Nephron progenitor cell (in vitro differentiated cells): ENCODE measurements around the gene UNC93B1.
"Not testable (repeated sequence)": the region's sequence is repeated elsewhere in the genome, so short reads cannot be mapped to it uniquely, and the experiment has no call there.

Experiments used
- DNase-seq: peaks from one replicate; pipeline ENCODE4 v3.0.0; 2021
- H3K27ac Mint-ChIP-seq: 2 replicates; pipeline ENCODE4 v1.8.0; 2021; ENCODE audit warnings: mild to moderate bottlenecking, moderate library complexity, mixed read lengths
- H3K27me3 Mint-ChIP-seq: 2 replicates; pipeline ENCODE4 v1.8.0; 2021; ENCODE audit warnings: mild to moderate bottlenecking, low read depth, mixed read lengths; ENCODE audit not compliant: poor library complexity
- H3K36me3 Mint-ChIP-seq: 2 replicates; pipeline ENCODE4 v1.8.0; 2021; ENCODE audit warnings: low read depth, mixed read lengths
- H3K4me1 Mint-ChIP-seq: 2 replicates; pipeline ENCODE4 v1.8.0; 2021; ENCODE audit warnings: mixed read lengths
- H3K4me3 Mint-ChIP-seq: 2 replicates; pipeline ENCODE4 v1.8.0; 2021; ENCODE audit warnings: mild to moderate bottlenecking, moderate library complexity, mixed read lengths
- H3K9me3 Mint-ChIP-seq: 2 replicates; pipeline ENCODE4 v1.8.0; 2021; ENCODE audit warnings: mild to moderate bottlenecking, moderate library complexity, mixed read lengths
- TF ChIP-seq, protein P1 (sequence below): fragments of 200-600 bp; sonication (generic); IDR thresholded peaks from 2 replicates; pipeline ENCODE4 v1.5.0; 2021; ENCODE audit warnings: antibody characterized with exemption

Gene UNC93B1

GRCh38 chr11:67955461-67956007, 48.4 kb downstream of the UNC93B1 start:
- H3K4me3 Mint-ChIP-seq, result peak overlapping the region; percentile 83
- H3K36me3 Mint-ChIP-seq, H3K9me3 Mint-ChIP-seq, H3K4me1 Mint-ChIP-seq, H3K27ac Mint-ChIP-seq: not testable (repeated sequence)
- peaks cover 64% of the 10 kb centered on the region for H3K27me3 Mint-ChIP-seq
- DNase-seq, result peak; percentile 93
- TF ChIP-seq, protein P1, sequence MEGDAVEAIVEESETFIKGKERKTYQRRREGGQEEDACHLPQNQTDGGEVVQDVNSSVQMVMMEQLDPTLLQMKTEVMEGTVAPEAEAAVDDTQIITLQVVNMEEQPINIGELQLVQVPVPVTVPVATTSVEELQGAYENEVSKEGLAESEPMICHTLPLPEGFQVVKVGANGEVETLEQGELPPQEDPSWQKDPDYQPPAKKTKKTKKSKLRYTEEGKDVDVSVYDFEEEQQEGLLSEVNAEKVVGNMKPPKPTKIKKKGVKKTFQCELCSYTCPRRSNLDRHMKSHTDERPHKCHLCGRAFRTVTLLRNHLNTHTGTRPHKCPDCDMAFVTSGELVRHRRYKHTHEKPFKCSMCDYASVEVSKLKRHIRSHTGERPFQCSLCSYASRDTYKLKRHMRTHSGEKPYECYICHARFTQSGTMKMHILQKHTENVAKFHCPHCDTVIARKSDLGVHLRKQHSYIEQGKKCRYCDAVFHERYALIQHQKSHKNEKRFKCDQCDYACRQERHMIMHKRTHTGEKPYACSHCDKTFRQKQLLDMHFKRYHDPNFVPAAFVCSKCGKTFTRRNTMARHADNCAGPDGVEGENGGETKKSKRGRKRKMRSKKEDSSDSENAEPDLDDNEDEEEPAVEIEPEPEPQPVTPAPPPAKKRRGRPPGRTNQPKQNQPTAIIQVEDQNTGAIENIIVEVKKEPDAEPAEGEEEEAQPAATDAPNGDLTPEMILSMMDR, result peak; percentile 53

DNA sequence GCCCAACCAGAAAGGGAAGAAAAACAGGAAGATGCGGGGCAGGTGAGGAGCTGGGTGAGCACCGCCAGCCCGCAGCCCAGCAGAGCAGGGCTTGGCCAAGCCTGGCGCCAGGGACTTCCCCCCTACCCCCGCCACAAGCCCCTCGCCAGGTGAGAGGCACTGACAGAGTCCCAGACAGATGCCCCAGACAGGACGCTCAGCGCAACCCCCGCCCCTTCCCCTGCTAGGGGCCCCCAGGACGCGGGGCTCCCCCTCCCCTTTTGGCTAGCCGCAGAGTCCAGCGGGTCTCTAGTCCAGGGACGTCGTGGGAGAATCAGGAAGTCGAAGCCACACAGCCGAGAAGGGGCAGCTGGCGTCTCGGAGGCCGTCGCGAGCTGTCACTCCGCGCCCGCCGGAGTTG, 48.9 kb downstream of the UNC93B1 start:
- Mint-ChIP-seq H3K4me3 (peak overlapping the region; percentile 79), H3K27me3 (peaks cover 64% of the 10 kb centered on the region)
- not testable (repeated sequence) for H3K9me3 Mint-ChIP-seq, DNase-seq, H3K36me3 Mint-ChIP-seq, H3K27ac Mint-ChIP-seq, H3K4me1 Mint-ChIP-seq

DNA sequence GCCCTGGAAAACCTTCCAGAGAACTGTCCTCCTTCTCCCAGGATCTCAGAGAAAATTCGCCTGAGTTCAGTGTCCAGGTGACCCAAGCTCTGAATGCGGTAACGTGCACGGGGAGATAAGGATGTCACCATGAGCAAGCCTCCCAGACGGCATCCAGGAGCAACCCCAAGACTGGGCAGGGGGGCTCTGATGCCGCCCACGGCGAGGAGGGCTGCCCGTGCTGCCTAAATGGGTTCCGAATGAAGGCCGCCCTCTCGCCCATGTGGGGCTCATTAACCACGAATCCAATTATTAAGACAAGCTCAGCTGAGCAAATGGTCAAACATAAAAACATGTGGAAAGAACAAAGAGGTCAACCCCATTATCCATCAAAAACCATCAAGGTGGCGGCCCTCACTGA, 49.6 kb downstream of the UNC93B1 start:
- Mint-ChIP-seq H3K4me3 (peak overlapping the region; percentile 79), H3K27me3 (peaks cover 62% of the 10 kb centered on the region)
- H3K27ac Mint-ChIP-seq, H3K36me3 Mint-ChIP-seq, DNase-seq, H3K9me3 Mint-ChIP-seq, H3K4me1 Mint-ChIP-seq: not testable (repeated sequence)

DNA sequence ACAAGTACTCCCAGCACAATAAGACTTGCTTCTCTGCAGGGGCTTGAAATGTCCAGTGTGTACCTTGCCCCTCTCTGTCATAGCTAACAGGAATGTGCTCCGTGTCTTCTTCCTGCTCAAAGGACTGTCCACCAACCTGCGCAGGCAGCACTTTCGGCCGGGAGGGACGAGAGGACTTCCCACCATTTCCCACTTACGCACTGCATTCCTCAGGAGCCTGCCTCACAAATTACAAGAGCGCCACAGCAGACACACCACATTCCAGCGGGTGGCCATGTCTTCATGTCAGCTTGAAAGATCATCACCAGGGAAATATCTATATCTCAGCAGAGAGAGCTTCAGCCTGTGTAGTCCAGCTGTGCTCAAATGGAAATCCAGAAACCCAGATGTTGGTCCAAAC, 53.2 kb downstream of the UNC93B1 start:
- H3K4me1 Mint-ChIP-seq, H3K27ac Mint-ChIP-seq, H3K36me3 Mint-ChIP-seq, H3K9me3 Mint-ChIP-seq, H3K4me3 Mint-ChIP-seq, DNase-seq: not testable (repeated sequence)
- peaks cover 46% of the 10 kb centered on the region for H3K27me3 Mint-ChIP-seq

- H3K27ac Mint-ChIP-seq, H3K4me3 Mint-ChIP-seq, H3K4me1 Mint-ChIP-seq, DNase-seq, H3K36me3 Mint-ChIP-seq, H3K9me3 Mint-ChIP-seq: not testable (repeated sequence)
- H3K27me3 Mint-ChIP-seq, result peaks cover 31% of the 10 kb centered on the region
These were observed 56.1 kb downstream of the UNC93B1 start for GRCh38 chr11:67947785-67948184.

- H3K27ac Mint-ChIP-seq, H3K36me3 Mint-ChIP-seq, H3K4me3 Mint-ChIP-seq, H3K4me1 Mint-ChIP-seq, DNase-seq, H3K9me3 Mint-ChIP-seq: not testable (repeated sequence)
- peaks cover 20% of the 10 kb centered on the region for H3K27me3 Mint-ChIP-seq
These were observed 57.5 kb downstream of the UNC93B1 start for GRCh38 chr11:67946403-67946802.

GRCh38 chr11:67943406-67943805, 60.5 kb downstream of the UNC93B1 start:
- H3K9me3 Mint-ChIP-seq, DNase-seq, H3K36me3 Mint-ChIP-seq, H3K4me1 Mint-ChIP-seq, H3K27ac Mint-ChIP-seq, H3K4me3 Mint-ChIP-seq: not testable (repeated sequence)
- H3K27me3 Mint-ChIP-seq, result peaks cover 19% of the 10 kb centered on the region
